ENCODE measurements around the gene PRPF4.

The PRPF4 gene

GRCh38 chr9:113258282-113258681, 17.2 kb upstream of the PRPF4 start:
- Histone ChIP-seq H3K27me3 (ENCODE audit: insufficient read depth, poor library complexity, severe bottlenecking) (no peaks in the 10 kb centered on the region), H3K4me3 (replicated peaks; ENCODE audit: insufficient read depth, low read length) (no peak overlapping the region), H3K27ac (replicated peaks) (no peak overlapping the region)
- no peak for TF ChIP-seq CTCF (IDR thresholded peaks at IDR 0.05; ENCODE audit: insufficient read depth, low read length)
- no peak for DNase-seq (ENCODE audit: low read depth in 1 of 2, low spot score in 1 of 2)

GRCh38 chr9:113261917-113262671, 13.4 kb upstream of the PRPF4 start:
- TF ChIP-seq POLR2AphosphoS5 (IDR thresholded peaks at IDR 0.05; ENCODE audit: low read depth) (no peak), SPI1 (IDR thresholded peaks at IDR 0.05; ENCODE audit: borderline replicate concordance, low read depth) (no peak), GABPA (IDR thresholded peaks at IDR 0.05; ENCODE audit: low read depth) (no peak), CTCF (IDR thresholded peaks at IDR 0.05; ENCODE audit: insufficient read depth, low read length) (no peak), REST (IDR thresholded peaks at IDR 0.05; ENCODE audit: insufficient replicate concordance, low read depth) (no peak)
- DNase-seq (ENCODE audit: low read depth in 1 of 2, low spot score in 1 of 2): no peak

GRCh38 chr9:113266174-113266573, 9.3 kb upstream of the PRPF4 start:
- TF ChIP-seq POLR2AphosphoS5 (IDR thresholded peaks at IDR 0.05; ENCODE audit: low read depth) (no peak), GABPA (IDR thresholded peaks at IDR 0.05; ENCODE audit: low read depth) (no peak), CTCF (IDR thresholded peaks at IDR 0.05; ENCODE audit: insufficient read depth, low read length) (no peak), SPI1 (IDR thresholded peaks at IDR 0.05; ENCODE audit: borderline replicate concordance, low read depth) (no peak), REST (IDR thresholded peaks at IDR 0.05; ENCODE audit: insufficient replicate concordance, low read depth) (no peak)
- no peaks in the 10 kb centered on the region for H3K27me3 ChIP-seq (ENCODE audit: insufficient read depth, poor library complexity, severe bottlenecking)
- H3K4me3 ChIP-seq (replicated peaks; ENCODE audit: insufficient read depth, low read length): no peak overlapping the region
- no peak for DNase-seq (ENCODE audit: low read depth in 1 of 2, low spot score in 1 of 2)
- no peak overlapping the region for H3K27ac ChIP-seq (replicated peaks)

More at GRCh38 chr9:113261917-113262671, 13.4 kb upstream of the PRPF4 start:
- no peak overlapping the region for H3K27ac ChIP-seq (replicated peaks)
- H3K27me3 ChIP-seq (ENCODE audit: insufficient read depth, poor library complexity, severe bottlenecking): no peaks in the 10 kb centered on the region
- no peak overlapping the region for H3K4me3 ChIP-seq (replicated peaks; ENCODE audit: insufficient read depth, low read length)

All from HL-60 (cell line).